Activated naive CD8-positive, alpha-beta T cell treated with anti-CD3 and anti-CD28 coated beads, Interleukin-2, amount 50 U/mL, for 16 hours (primary cell): ENCODE results near the gene ITGA4.

Experiments
- DNase-seq: peaks from one replicate; pipeline ENCODE4 v3.0.0-alpha.2; 2020; ENCODE audit warnings: low read depth, low spot score

ITGA4 gene

DNA sequence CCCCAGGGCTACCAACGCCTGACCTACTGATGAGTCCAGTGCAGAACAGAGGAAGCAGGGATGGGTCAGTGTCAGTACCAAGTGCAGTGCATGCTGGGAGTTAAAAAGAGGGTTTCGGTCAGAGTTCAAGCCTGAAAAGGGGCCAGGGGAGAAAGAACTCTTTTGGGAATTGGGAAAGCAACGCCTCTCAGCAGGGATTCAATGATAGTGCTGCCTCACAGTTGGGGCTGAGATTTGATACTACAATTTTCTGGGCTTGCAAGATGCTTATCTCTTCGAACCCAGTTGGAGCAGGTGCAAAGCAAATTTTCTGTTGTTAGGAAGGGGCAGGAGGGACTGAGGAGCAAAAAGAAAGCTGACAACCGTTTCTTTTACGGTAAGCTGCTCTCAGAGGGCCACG is 117.1 kb downstream of the ITGA4 start:
- no peak for DNase-seq

DNA sequence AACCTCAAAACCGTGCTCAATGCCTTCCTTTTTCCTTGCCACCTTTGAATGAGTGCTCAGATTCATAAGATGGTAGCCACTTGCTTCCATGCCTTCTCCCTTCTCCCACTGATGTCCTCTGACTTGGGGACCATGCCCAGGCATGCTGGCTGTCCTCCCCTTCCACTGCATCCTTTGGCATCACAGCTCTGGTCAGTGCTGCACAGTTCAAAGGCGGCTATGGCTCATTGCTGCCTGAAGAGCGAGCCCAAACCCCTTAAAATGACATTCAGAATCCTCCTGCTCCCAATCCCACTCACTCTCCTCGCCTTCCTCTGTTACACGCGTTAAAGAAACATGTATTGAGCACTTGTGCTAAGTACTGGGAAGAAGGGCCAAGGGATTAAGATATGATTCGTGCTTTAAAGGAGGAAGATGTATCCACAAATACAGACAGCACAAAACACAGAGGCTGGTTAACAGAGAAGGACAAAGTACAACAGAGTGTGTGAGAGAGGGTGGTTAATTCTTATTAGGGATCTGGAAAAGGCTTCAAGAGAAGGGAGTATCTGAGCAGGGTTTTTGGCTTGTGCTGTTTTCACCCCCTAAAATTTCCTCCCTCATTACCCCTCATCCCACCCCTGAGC is 118.0 kb downstream of the ITGA4 start:
- no peak for DNase-seq

DNA sequence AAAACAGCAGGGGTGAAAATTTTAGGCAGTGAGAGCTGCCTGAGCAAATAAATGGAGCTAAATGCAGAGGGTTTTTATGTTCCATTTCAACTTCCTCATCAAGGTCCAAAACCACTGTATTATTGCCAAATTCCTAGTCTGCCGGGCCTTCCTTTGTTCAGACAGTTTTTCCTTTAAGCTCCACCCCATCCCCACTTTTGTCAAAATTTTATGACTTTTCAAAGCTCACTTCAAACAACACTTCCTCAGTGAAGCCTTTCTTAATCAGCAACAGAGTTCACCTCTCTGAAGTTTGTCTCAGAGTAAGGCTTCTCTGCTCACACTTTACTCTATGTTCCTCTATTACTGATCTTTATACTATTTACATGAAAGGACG is 118.5 kb downstream of the ITGA4 start:
- DNase-seq, result no peak

DNA sequence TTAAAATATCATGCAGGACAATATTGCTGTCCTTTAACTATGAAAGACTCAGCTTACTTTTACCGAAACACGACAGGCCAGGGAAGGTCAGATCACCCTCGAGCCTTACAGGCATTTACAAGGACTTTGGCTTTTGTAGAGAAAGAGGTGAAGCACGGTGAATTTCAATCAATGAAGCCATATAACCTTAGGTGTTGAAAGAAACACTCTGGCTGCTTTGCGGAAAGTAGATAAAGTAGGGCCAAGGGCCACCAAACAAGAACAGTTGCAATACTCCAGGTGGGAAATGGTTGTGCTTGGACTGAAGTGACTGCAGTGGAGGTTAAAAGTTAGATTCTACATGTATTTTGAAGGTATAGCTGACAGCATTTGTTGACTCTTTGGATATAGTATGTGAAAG is 119.2 kb downstream of the ITGA4 start:
- no peak for DNase-seq

DNA sequence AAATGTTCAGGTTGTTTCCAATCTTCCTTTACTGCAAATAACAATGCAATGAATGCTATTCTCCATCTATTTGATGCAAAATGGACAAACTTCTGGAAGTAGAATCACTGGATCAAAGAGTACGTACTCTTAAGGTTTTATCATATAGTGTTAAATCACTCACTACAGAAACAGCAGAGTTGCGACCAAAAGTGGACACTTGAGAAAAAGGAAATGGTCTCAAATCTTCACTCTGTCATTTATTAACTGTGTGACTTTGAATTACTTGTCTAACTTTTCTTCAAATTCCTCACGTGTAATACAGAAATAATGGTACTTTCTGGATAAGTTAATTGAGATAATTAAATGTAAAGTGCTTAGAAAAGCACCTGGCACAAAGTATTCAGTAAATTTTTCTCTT is 121.6 kb downstream of the ITGA4 start:
- DNase-seq, result no peak

DNA sequence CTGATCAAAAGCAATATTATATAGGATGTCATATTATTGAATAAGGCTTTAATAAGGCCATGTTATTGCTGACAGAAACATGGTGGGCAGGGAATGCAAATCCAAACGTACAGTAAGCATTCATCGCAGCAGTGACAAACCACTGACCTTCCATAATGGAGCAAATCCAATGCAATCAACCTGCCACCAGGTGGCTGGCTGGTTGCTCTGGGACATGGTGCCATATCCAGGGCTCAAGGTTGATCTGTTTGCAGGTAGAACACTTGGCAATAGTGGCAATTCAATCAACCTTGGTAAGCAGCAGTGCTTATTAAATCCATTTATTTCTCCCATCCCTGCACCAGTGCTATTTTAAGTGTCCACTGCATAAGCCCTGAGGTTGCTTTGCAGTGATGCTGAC is 124.3 kb downstream of the ITGA4 start:
- no peak for DNase-seq

DNA sequence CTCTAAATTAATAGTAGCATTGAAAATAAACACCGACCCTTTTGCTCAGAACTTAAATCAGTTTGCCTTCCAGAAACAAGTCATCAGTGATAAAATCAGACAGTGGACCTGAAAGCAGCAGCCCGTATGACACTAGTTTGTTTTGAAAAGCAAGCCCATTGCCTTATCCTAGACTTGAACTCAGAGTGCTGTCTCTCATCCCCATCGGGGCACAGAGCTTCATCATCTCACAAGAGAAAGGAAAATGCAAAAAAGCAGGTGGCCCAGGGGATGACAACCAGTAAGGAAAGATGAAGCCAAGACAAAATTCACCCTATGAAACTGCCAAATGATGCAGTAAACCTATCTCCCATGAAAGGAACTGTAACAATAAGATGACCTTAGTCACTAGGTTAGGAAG is 128.5 kb downstream of the ITGA4 start:
- no peak for DNase-seq
